MCF 10A (cell line): ENCODE data around the gene AJUBA. TPM values are rescaled to one million over a fixed set of nuclear protein-coding genes. Genes with fewer than 3 reads are reported as not detected.
"Not testable (repeated sequence)": the region's sequence is repeated elsewhere in the genome, so short reads cannot be mapped to it uniquely, and the experiment has no call there.

Source experiments
- BruUV-seq: library from RNA; stranded (reverse); fragments of 400-500 nt; replicated peaks from 2 replicates; lab custom pipeline; 2021; lab: Mats Ljungman, UMichigan
- CTCF ChIA-PET: fragments of 300-600 bp; sonication (Branson Sonifier 250); formaldehyde crosslinking; extraction: SDS; loops from one replicate; lab custom pipeline; 2021; ENCODE audit warnings: antibody characterized with exemption, inconsistent platforms; lab: Yijun Ruan, JAX
- POLR2A ChIA-PET: fragments of 300-600, 350-650 bp; sonication (Branson Sonifier 250); formaldehyde crosslinking; extraction: SDS; loops from one replicate; lab custom pipeline; 2020; ENCODE audit warnings: antibody characterized with exemption, inconsistent platforms; lab: Yijun Ruan, JAX
- DNase-seq: peaks from one replicate; pipeline ENCODE4 v3.0.0-alpha.2; 2018; ENCODE audit not compliant: unreplicated experiment
- H3K27ac Mint-ChIP-seq: one replicate; pipeline ENCODE4 v1.8.0; 2022; ENCODE audit warnings: mild to moderate bottlenecking, low read depth, mixed read lengths; ENCODE audit not compliant: unreplicated experiment
- H3K27me3 Mint-ChIP-seq: one replicate; pipeline ENCODE4 v1.8.0; 2022; ENCODE audit warnings: mixed read lengths; ENCODE audit not compliant: insufficient read depth, unreplicated experiment
- H3K36me3 Mint-ChIP-seq: one replicate; pipeline ENCODE4 v1.8.0; 2022; ENCODE audit warnings: mild to moderate bottlenecking, moderate library complexity, mixed read lengths; ENCODE audit not compliant: insufficient read depth, unreplicated experiment
- H3K4me1 Mint-ChIP-seq: one replicate; pipeline ENCODE4 v1.8.0; 2022; ENCODE audit warnings: mixed read lengths; ENCODE audit not compliant: insufficient read depth, unreplicated experiment
- H3K4me3 Mint-ChIP-seq: one replicate; pipeline ENCODE4 v1.8.0; 2022; ENCODE audit warnings: mild to moderate bottlenecking, moderate library complexity, mixed read lengths; ENCODE audit not compliant: unreplicated experiment
- H3K9me3 Mint-ChIP-seq: one replicate; pipeline ENCODE4 v1.8.0; 2022; ENCODE audit warnings: mixed read lengths; ENCODE audit not compliant: unreplicated experiment
- CTCF ChIP-seq: fragments of 200-600 bp; IDR thresholded peaks from one replicate; pipeline ENCODE4 v1.8.0; 2022; ENCODE audit warnings: antibody characterized with exemption, mild to moderate bottlenecking; ENCODE audit not compliant: unreplicated experiment
- intact Hi-C: fragments of 100-400 bp; cut with micrococcal nuclease; formaldehyde crosslinking; loops from 2 replicates; pipeline ENCODE4 v1.14.1; 2022
- total RNA-seq: library from RNA; stranded (reverse); gene quantifications from 2 replicates; pipeline ENCODE4 v1.2.3, GENCODE V29; 2022

AJUBA gene
- total RNA-seq, 1 experiment from 2014 or later: 138 TPM

GRCh38 chr14:23018107-23018506 is 35.8 kb upstream of the AJUBA start:
- no peaks in the 10 kb centered on the region for H3K4me1 Mint-ChIP-seq
- no TSS peak for BruUV-seq
- no peak for DNase-seq
- POLR2A ChIA-PET: interaction anchor here (0.7 kb wide), 1 partner anchor 11 kb away, joined by 3 read pairs; no protein-coding TSS in a partner anchor
- no peaks in the 10 kb centered on the region for H3K36me3 Mint-ChIP-seq
- H3K9me3 Mint-ChIP-seq: no peaks in the 10 kb centered on the region
- TF ChIP-seq CTCF: no peak
- no peaks in the 10 kb centered on the region for H3K27me3 Mint-ChIP-seq
- no peak overlapping the region for H3K27ac Mint-ChIP-seq
- no peak overlapping the region for H3K4me3 Mint-ChIP-seq
- CTCF ChIA-PET: interaction anchor here (0.8 to 1.3 kb wide), 3 partner anchors 9 to 63 kb away, joined by 3 to 5 read pairs (median 3); no protein-coding TSS in a partner anchor
- intact Hi-C loops: no loop called here

- TF ChIP-seq CTCF: no peak
- no peak overlapping the region for H3K27ac Mint-ChIP-seq
- no peaks in the 10 kb centered on the region for H3K4me1 Mint-ChIP-seq
- POLR2A ChIA-PET: interaction anchor here (1.0 to 2.0 kb wide), 2 partner anchors 10 to 22 kb away, joined by 5 to 10 read pairs; no protein-coding TSS in a partner anchor
- no peak overlapping the region for H3K4me3 Mint-ChIP-seq
- no peaks in the 10 kb centered on the region for H3K36me3 Mint-ChIP-seq
- CTCF ChIA-PET: interaction anchor here (0.6 to 3.6 kb wide), 5 partner anchors 8 to 31 kb away, joined by 3 to 25 read pairs (median 3); no protein-coding TSS in a partner anchor
- H3K27me3 Mint-ChIP-seq: no peaks in the 10 kb centered on the region
- DNase-seq: no peak
- BruUV-seq: no TSS peak
- intact Hi-C loops: no loop called here
- no peaks in the 10 kb centered on the region for H3K9me3 Mint-ChIP-seq
Observed at GRCh38 chr14:23017091-23017490, 34.7 kb upstream of the AJUBA start.

- TF ChIP-seq CTCF: no peak
- Mint-ChIP-seq H3K27ac (no peak overlapping the region), H3K4me1 (peaks cover 6% of the 10 kb centered on the region), H3K4me3 (no peak overlapping the region), H3K27me3 (no peaks in the 10 kb centered on the region), H3K36me3 (no peaks in the 10 kb centered on the region), H3K9me3 (no peaks in the 10 kb centered on the region)
- no peak for DNase-seq
- BruUV-seq: no TSS peak
- ChIA-PET CTCF (interaction anchor here (0.7 to 3.6 kb wide), 4 partner anchors 20 to 56 kb away, joined by 3 to 25 read pairs (median 4); no protein-coding TSS in a partner anchor), POLR2A (interaction anchor here (2.0 kb wide), 1 partner anchor 9 kb away, joined by 10 read pairs; no protein-coding TSS in a partner anchor)
- intact Hi-C loops: no loop called here
Observed at GRCh38 chr14:23015618-23016017, 33.3 kb upstream of the AJUBA start.

GRCh38 chr14:23013749-23014054 is 31.4 kb upstream of the AJUBA start:
- H3K4me3 Mint-ChIP-seq, H3K27ac Mint-ChIP-seq, DNase-seq, intact Hi-C loops, H3K9me3 Mint-ChIP-seq, H3K36me3 Mint-ChIP-seq, H3K27me3 Mint-ChIP-seq, BruUV-seq: not testable (repeated sequence)
- POLR2A ChIA-PET: interaction anchor here (1.2 kb wide), 1 partner anchor 20 kb away, joined by 3 read pairs; no protein-coding TSS in a partner anchor
- H3K4me1 Mint-ChIP-seq: peaks cover 16% of the 10 kb centered on the region
- CTCF ChIA-PET: interaction anchor here (1.1 to 1.5 kb wide), 2 partner anchors 20 kb away, joined by 3 to 4 read pairs; no protein-coding TSS in a partner anchor
